GM18951 (cell line): ENCODE data around the gene TSPOAP1.

Experiments used
- POLR2A ChIP-seq: IDR thresholded peaks from 4 replicates; pipeline ENCODE4 v1.6.1; 2011; ENCODE audit warnings: mild to moderate bottlenecking; ENCODE audit not compliant: insufficient read length, insufficient read depth; ENCODE audit errors: extremely low read depth
- in situ Hi-C: fragments of 300-500 bp; cut with MboI; formaldehyde crosslinking; loops from one replicate; pipeline ENCODE4 v1.12.0; 2022; ENCODE audit warnings: low sequenced_read_pairs, mixed read lengths, inconsistent platforms; ENCODE audit not compliant: unreplicated experiment

Gene TSPOAP1

GRCh38 chr17:58308985-58309917 is 19.3 kb downstream of the TSPOAP1 start:
- TF ChIP-seq POLR2A, result no peak
- in situ Hi-C loops, result loop anchor here (5.0 kb wide), 1 partner anchor 138 kb away; no protein-coding TSS in a partner anchor

- in situ Hi-C loops, result loop anchor here (5.0 kb wide), 1 partner anchor 139 kb away; no protein-coding TSS in a partner anchor
- no peak for TF ChIP-seq POLR2A
Measured at GRCh38 chr17:58308173-58308984, 20.2 kb downstream of the TSPOAP1 start.

DNA sequence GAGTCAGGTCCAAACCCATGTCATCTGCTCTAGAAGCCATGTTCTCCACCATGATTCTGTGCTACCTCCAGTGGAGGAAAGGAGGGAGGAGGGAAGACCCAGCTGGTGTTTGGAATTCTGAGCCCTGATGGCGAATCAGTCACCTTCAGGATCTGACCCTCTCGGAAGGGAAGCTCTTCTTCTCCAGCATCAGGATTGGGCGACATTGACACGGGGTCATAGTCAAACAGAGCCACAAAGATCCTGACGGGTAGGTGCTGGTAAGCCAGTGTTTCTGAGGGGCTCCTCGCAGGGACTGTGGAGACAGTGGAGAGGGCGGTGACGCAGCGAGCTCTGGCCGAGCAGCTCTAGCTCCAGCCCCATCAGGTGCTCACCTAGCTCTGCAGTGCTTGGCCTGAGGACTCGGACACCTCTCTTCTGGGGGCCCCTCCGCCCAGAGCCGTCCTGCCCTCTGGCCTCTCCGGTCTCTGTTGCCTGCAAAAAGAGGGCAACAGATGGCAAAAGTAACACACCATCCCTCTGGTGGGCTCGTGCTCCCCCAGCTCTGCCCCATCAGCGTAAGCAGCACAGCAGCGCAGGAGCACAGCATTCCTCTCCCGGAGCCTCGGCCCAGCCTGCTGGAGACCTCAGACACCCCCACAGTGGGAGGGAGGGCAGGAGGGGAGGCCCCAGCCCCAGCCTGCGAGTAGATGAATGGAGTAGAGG is 21.0 kb downstream of the TSPOAP1 start:
- in situ Hi-C loops, result loop anchor here (5.0 kb wide), 1 partner anchor 140 kb away; no protein-coding TSS in a partner anchor
- no peak for TF ChIP-seq POLR2A

- no peak for TF ChIP-seq POLR2A
- in situ Hi-C loops, result loop anchor here (5.0 kb wide), 1 partner anchor 141 kb away; no protein-coding TSS in a partner anchor
Measured at GRCh38 chr17:58306131-58306951, 22.3 kb downstream of the TSPOAP1 start.

DNA sequence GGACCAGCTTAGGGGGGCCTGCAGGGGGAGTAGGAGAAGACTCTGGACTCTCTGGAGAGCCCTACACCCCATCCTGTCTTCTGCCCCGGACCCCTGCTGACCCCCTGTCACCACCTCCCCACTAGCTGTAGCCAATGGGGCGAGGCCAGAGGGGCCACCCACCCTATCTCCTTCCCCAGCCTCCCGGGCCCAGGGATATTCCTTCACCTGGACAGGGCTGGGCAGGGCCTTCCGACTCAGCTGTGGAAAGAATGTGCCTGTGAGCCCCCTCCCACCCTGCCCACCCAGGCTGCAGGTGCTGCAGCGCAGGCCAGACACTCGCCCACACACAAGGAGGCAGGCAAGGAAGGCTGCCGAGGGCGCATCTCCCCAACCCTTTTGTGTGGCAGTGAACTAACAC is 23.0 kb downstream of the TSPOAP1 start:
- TF ChIP-seq POLR2A, result no peak
- in situ Hi-C loops, result loop anchor here (5.0 kb wide), 1 partner anchor 142 kb away; no protein-coding TSS in a partner anchor

- in situ Hi-C loops, result loop anchor here (5.0 kb wide), 1 partner anchor 142 kb away; no protein-coding TSS in a partner anchor
- no peak for TF ChIP-seq POLR2A
Measured at GRCh38 chr17:58304750-58305486, 23.7 kb downstream of the TSPOAP1 start.

- in situ Hi-C loops, result no loop called here
- TF ChIP-seq POLR2A, result no peak
Measured at GRCh38 chr17:58303971-58304749, 24.4 kb downstream of the TSPOAP1 start.

- no peak for TF ChIP-seq POLR2A
- in situ Hi-C loops, result no loop called here
Measured at GRCh38 chr17:58302919-58303585, 25.5 kb downstream of the TSPOAP1 start.

DNA sequence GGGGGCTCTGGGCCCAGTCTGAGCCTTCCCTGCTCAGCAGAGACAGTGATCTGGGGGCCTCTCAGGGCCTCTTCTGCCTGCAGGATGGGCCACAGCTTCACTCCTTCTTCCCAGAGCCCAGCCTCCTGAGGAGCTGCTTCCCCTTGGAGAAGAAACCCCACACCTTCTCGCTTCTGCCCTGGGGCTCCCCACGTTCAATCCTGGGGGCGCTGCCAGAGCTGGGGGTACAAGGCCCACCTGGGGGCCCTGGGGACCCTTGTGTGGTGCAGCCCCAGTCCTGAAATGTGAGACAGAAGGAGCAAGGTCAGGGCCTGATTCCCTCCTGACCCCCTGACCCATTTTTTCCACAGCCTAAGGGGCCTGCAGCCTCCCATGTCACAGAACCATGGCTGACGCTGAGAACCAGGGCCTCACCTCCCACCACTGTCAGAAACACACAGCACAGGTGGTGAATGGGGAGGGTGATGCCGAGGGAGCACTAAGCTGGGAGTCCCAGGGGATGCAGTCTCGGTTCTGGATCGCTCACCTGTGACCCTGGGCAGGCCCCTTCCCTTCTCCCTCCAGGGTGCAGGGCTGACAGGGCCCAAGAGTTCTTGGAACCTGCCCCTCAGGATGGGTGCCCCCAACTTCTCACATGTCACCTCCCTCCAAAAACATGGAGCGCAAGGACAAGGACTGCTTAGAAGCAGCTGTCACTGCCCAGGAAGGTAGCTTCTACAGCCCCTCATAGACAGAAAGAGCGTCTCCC is 26.2 kb downstream of the TSPOAP1 start:
- in situ Hi-C loops, result no loop called here
- no peak for TF ChIP-seq POLR2A
